Body of pancreas (tissue), 4 donors: ENCODE results near the gene CLOCK. TPM values are rescaled to one million over a fixed set of nuclear protein-coding genes. Genes with fewer than 3 reads are reported as not detected.

Experiments used
- ATAC-seq: fragments of 150-250 bp; one replicate; pipeline ENCODE4 v1.9.1; 2016
- DNase-seq, 4 donors: peaks; one replicate each; pipeline ENCODE4 v3.0.0-alpha.2; 2019
- H3K27ac ChIP-seq, 4 donors: fragments of 200-600 bp; sonication (generic); 1 replicate in 3 of 4; 2 replicates in 1 of 4; pipeline versions ENCODE4 v1.5.1 to v1.6.1; 2016 to 2019; ENCODE audit warnings: mild to moderate bottlenecking in 1 of 4, mixed read lengths in 1 of 4, moderate library complexity in 1 of 4
- H3K27me3 ChIP-seq, 2 donors: fragments of 200-600 bp; sonication (generic); one replicate each; pipeline ENCODE4 v1.6.0; 2016; ENCODE audit warnings: mild to moderate bottlenecking in 1 of 2
- H3K36me3 ChIP-seq, 2 donors: fragments of 200-600 bp; sonication (generic); replicated peaks in 1 of 2; 2 replicates each; pipeline ENCODE4 v1.5.1; 2016; ENCODE audit warnings: low read depth in 2 of 2; ENCODE audit not compliant: insufficient read depth in 1 of 2
- H3K4me1 ChIP-seq: fragments of 200-600 bp; sonication (generic); one replicate; pipeline ENCODE4 v1.6.0; 2016
- H3K4me3 ChIP-seq, 2 donors: fragments of 200-600 bp; sonication (generic); 1 replicate in 1 of 2; 2 replicates in 1 of 2; pipeline ENCODE4 v1.5.1; 2016 to 2019
- H3K9me3 ChIP-seq, 3 donors: fragments of 200-600 bp; sonication (generic); 1 replicate in 2 of 3; 2 replicates in 1 of 3; pipeline ENCODE4 v1.5.1; 2016
- POLR2A ChIP-seq, 3 donors: fragments of 450-650 bp; IDR thresholded peaks; one replicate each; pipeline ENCODE4 v1.6.1; 2016; ENCODE audit warnings: antibody characterized with exemption in 3 of 3, mild to moderate bottlenecking in 2 of 3
- WGBS, 2 donors: methylation state at CpG; one replicate each; pipeline ENCODE4 v1.1.5; 2017; 5-methylcytosine and 5-hydroxymethylcytosine counted together
- intact Hi-C: fragments of 100-400 bp; cut with DNase I; formaldehyde crosslinking; loops from one replicate; pipeline ENCODE4 v1.15.1; 2023
- total RNA-seq, 2 donors: library from RNA; depleted of rRNA; stranded (reverse); fragments of >200 nt; gene quantifications; one replicate each; pipeline ENCODE4 v1.1.0, GENCODE V29; 2016
- TF ChIP-seq, protein P1 (sequence below), 7 experiments: fragments of 450-650 bp in 4 of 7; fragments of 200-600 bp in 3 of 7; sonication (generic) in 3 of 7; IDR thresholded peaks; one replicate each; pipeline ENCODE4 v1.5.1; 2016 to 2019; ENCODE audit warnings: antibody characterized with exemption in 7 of 7

Gene CLOCK
- total RNA-seq, 2 donors from 2014 or later, result 6.3 to 13.7 TPM

DNA sequence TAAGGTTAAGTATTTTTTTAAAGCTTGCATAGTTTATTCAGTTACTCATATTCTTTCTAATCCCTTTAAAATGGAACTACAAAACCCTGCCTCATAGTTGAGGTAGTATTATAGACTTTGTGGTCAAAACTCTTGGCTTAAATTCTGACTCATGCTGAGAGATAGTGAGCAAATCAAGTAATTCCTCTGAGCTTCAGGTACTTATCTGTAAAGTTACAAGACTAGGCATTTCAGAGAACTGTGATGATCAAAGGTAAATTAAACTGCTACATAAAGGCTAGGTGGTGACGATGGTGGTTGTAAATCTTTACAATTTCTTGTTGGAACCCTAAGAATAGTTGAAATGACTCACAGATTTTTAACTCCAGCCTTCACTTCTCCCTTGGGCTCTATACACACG lies 3.2 kb upstream of the CLOCK start:
- H3K4me3 ChIP-seq, result no peak overlapping the region
- WGBS, 2 donors, result 62 to 71% methylated on average over 2 of the region's 2 CpGs
- ATAC-seq (no peak), DNase-seq (no peak)
- no peak overlapping the region for H3K27ac ChIP-seq
- no peaks in the 10 kb centered on the region for H3K36me3 ChIP-seq
- intact Hi-C loops, result loop anchor here (10.0 kb wide), 1 partner anchor 195 kb away; no protein-coding TSS in a partner anchor
- no peak for TF ChIP-seq POLR2A (IDR thresholded peaks at IDR 0.05)
- TF ChIP-seq, protein P1, sequence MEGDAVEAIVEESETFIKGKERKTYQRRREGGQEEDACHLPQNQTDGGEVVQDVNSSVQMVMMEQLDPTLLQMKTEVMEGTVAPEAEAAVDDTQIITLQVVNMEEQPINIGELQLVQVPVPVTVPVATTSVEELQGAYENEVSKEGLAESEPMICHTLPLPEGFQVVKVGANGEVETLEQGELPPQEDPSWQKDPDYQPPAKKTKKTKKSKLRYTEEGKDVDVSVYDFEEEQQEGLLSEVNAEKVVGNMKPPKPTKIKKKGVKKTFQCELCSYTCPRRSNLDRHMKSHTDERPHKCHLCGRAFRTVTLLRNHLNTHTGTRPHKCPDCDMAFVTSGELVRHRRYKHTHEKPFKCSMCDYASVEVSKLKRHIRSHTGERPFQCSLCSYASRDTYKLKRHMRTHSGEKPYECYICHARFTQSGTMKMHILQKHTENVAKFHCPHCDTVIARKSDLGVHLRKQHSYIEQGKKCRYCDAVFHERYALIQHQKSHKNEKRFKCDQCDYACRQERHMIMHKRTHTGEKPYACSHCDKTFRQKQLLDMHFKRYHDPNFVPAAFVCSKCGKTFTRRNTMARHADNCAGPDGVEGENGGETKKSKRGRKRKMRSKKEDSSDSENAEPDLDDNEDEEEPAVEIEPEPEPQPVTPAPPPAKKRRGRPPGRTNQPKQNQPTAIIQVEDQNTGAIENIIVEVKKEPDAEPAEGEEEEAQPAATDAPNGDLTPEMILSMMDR (IDR thresholded peaks at IDR 0.05), result no peak
- no peaks in the 10 kb centered on the region for H3K9me3 ChIP-seq
- H3K27me3 ChIP-seq, result no peaks in the 10 kb centered on the region
- H3K4me1 ChIP-seq, result peaks cover 8% of the 10 kb centered on the region

GRCh38 chr4:55547918-55548317 lies 1.2 kb upstream of the CLOCK start:
- Histone ChIP-seq H3K27me3 (no peaks in the 10 kb centered on the region), H3K4me1 (peaks cover 13% of the 10 kb centered on the region), H3K27ac (peak overlapping the region in 1 of 4 donors; percentile 99), H3K4me3 (peak overlapping the region in 1 of 2 donors; percentile 80), H3K36me3 (no peaks in the 10 kb centered on the region), H3K9me3 (no peaks in the 10 kb centered on the region)
- no peak for DNase-seq
- intact Hi-C loops, result no loop called here
- no peak for TF ChIP-seq POLR2A (IDR thresholded peaks at IDR 0.05)
- TF ChIP-seq, protein P1 (IDR thresholded peaks at IDR 0.05), result no peak
- ATAC-seq, result no peak
- 56 to 76% methylated on average over 4 of the region's 4 CpGs for WGBS, 2 donors

DNA sequence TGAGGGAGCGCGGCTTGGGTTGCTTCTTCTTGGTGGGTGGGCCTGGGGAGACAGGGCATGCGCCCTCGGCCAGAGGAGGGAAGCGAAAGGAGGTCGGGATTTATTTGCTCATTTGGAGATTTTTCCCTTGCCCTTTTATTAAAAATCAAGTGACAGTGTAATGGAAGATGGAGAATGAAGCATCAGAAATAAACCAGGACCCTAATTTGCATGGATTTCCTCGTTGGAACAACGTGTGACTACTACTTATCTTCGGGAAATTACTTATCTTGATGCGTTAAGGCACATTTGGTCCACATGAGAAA lies 709 bp upstream of the CLOCK start:
- DNase-seq, result no peak
- no peak for TF ChIP-seq POLR2A (IDR thresholded peaks at IDR 0.05)
- TF ChIP-seq, protein P1 (IDR thresholded peaks at IDR 0.05), result no peak
- intact Hi-C loops, result no loop called here
- H3K9me3 ChIP-seq, result no peaks in the 10 kb centered on the region
- no peaks in the 10 kb centered on the region for H3K27me3 ChIP-seq
- H3K4me3 ChIP-seq, result peak overlapping the region; percentile 80 to 92
- H3K36me3 ChIP-seq, result no peaks in the 10 kb centered on the region
- peak overlapping the region; percentile 95 to 99 (median 97) for H3K27ac ChIP-seq
- H3K4me1 ChIP-seq, result peaks cover 13% of the 10 kb centered on the region
- ATAC-seq, result no peak
- 0 to 1% methylated on average over 10 of the region's 10 CpGs for WGBS, 2 donors

- H3K27me3 ChIP-seq, result no peaks in the 10 kb centered on the region
- TF ChIP-seq, protein P1 (IDR thresholded peaks at IDR 0.05), result no peak
- TF ChIP-seq POLR2A (IDR thresholded peaks at IDR 0.05), result no peak
- intact Hi-C loops, result no loop called here
- no peaks in the 10 kb centered on the region for H3K36me3 ChIP-seq
- peak; percentile 79 for ATAC-seq
- 1% methylated on average over 15 of the region's 16 CpGs; no CpG with 5 or more reads in 1 of the 2 donors for WGBS, 2 donors
- no peaks in the 10 kb centered on the region for H3K9me3 ChIP-seq
- DNase-seq, result peak in 1 of 4 donors; percentile 85
- H3K4me1 ChIP-seq, result peaks cover 13% of the 10 kb centered on the region
- H3K27ac ChIP-seq, result peak overlapping the region; percentile 95 to 99 (median 97)
- peak overlapping the region; percentile 80 to 92 for H3K4me3 ChIP-seq
These were observed 278 bp downstream of the CLOCK start for GRCh38 chr4:55546506-55546755.

GRCh38 chr4:55545641-55546505 lies 836 bp downstream of the CLOCK start:
- peak; percentile 73 for ATAC-seq
- Histone ChIP-seq H3K9me3 (no peaks in the 10 kb centered on the region), H3K4me1 (peaks cover 13% of the 10 kb centered on the region), H3K27ac (peak overlapping the region; percentile 95 to 99 (median 97)), H3K4me3 (peak overlapping the region; percentile 80 to 92), H3K27me3 (no peaks in the 10 kb centered on the region), H3K36me3 (no peaks in the 10 kb centered on the region)
- peak; percentile 78 to 86 (median 82) for DNase-seq
- intact Hi-C loops, result no loop called here
- TF ChIP-seq, protein P1 (IDR thresholded peaks at IDR 0.05), result no peak
- peak; percentile 39 to 59 (median 54) for TF ChIP-seq POLR2A (IDR thresholded peaks at IDR 0.05)
- WGBS, 2 donors, result 0 to 1% methylated on average over 25 to 84 of the region's 87 CpGs
